ENCODE data around the gene PAQR5.

PAQR5 gene

DNA sequence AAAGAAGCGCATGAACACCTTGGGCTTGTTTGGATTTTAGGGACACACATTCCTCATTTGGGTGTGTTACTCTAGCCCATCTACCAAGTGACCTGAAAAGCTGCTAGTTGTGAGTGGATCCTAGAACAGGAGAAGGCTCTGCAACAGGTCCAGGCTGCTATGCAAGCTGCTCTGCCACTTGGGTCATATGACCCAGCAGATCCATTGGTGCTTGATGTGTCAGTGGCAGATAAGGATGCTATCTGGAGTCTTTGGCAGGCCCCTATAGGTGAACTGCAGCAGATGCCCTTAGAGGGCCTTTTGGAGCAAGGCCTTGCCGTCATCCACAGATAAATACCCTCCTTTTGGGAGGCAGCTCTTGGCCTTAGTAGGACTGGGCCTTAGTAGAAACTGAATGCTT, 53.2 kb downstream of the PAQR5 start:
- H3K36me3 ChIP-seq: no peaks in the 10 kb centered on the region
- H3K4me1 ChIP-seq: no peaks in the 10 kb centered on the region
- no peak overlapping the region for H3K4me3 ChIP-seq (ENCODE audit: low read depth, low read length)
- peak; percentile 16 for DNase-seq
- no peaks in the 10 kb centered on the region for H3K9me3 ChIP-seq
- no peak for TF ChIP-seq CTCF (IDR thresholded peaks at IDR 0.05; ENCODE audit: low read depth, low read length)
- H3K27me3 ChIP-seq: no peaks in the 10 kb centered on the region

- Histone ChIP-seq H3K27me3 (no peaks in the 10 kb centered on the region), H3K9me3 (no peaks in the 10 kb centered on the region), H3K4me1 (peaks cover 6% of the 10 kb centered on the region; the same call in 1 of the 2 replicates), H3K4me3 (ENCODE audit: low read depth, low read length) (no peak overlapping the region), H3K36me3 (no peaks in the 10 kb centered on the region)
- no peak for DNase-seq
- TF ChIP-seq CTCF (IDR thresholded peaks at IDR 0.05; ENCODE audit: low read depth, low read length): no peak
Observed at GRCh38 chr15:69357773-69358771, 59.4 kb downstream of the PAQR5 start.

DNA sequence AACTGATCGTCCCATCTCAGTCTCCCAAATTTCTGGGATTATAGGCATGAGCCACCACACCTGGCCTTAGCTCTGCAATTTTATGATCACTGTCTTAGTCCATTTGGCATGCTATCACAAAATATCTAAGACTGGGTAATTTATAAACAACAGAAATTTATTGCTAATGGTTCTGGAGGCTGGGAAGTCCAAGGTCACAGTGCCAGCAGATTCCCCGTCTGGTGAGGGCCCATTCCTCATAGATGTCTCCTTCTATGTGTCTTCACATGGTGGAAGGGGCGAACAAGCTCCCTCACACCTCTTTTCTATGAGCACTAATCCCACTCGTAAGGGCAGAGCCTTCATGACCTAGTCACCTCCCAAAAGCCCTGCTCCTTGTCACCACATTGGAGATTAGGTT, 60.1 kb downstream of the PAQR5 start:
- Histone ChIP-seq H3K36me3 (no peaks in the 10 kb centered on the region), H3K4me3 (ENCODE audit: low read depth, low read length) (no peak overlapping the region), H3K27me3 (no peaks in the 10 kb centered on the region), H3K9me3 (no peaks in the 10 kb centered on the region), H3K4me1 (peaks cover 6% of the 10 kb centered on the region; the same call in 1 of the 2 replicates)
- DNase-seq: no peak
- TF ChIP-seq CTCF (IDR thresholded peaks at IDR 0.05; ENCODE audit: low read depth, low read length): no peak

DNA sequence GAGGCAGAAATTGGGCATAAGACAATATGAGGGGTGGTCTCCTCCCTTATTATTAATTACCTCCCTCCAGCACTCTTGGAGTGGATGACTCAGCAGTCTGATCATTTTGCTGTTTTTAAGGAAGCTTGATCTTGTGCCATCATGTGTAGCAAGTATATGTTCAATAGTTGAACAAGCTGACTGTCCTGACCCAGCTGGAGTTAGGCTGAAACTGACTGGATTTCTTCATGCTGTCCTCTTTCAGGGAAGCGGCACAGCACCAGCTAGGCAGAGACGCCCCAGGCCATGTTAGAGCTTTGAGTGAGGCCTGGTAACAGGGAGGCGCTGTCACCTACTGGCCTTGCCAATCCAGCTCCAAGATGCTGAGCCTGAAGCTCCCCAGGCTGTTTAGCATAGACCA, 61.0 kb downstream of the PAQR5 start:
- no peak overlapping the region for H3K4me3 ChIP-seq (ENCODE audit: low read depth, low read length)
- no peaks in the 10 kb centered on the region for H3K27me3 ChIP-seq
- peaks cover 6% of the 10 kb centered on the region; the same call in 1 of the 2 replicates for H3K4me1 ChIP-seq
- peak; percentile 40 for DNase-seq
- no peaks in the 10 kb centered on the region for H3K9me3 ChIP-seq
- no peaks in the 10 kb centered on the region for H3K36me3 ChIP-seq
- peak; percentile 26 for TF ChIP-seq CTCF (IDR thresholded peaks at IDR 0.05; ENCODE audit: low read depth, low read length)

- no peaks in the 10 kb centered on the region for H3K27me3 ChIP-seq
- no peak overlapping the region for H3K4me3 ChIP-seq (ENCODE audit: low read depth, low read length)
- H3K36me3 ChIP-seq: no peaks in the 10 kb centered on the region
- no peaks in the 10 kb centered on the region for H3K9me3 ChIP-seq
- peaks cover 6% of the 10 kb centered on the region; the same call in 1 of the 2 replicates for H3K4me1 ChIP-seq
- DNase-seq: no peak
- TF ChIP-seq CTCF (IDR thresholded peaks at IDR 0.05; ENCODE audit: low read depth, low read length): no peak
Observed at GRCh38 chr15:69360642-69361041, 61.9 kb downstream of the PAQR5 start.

GRCh38 chr15:69367236-69367635, 68.5 kb downstream of the PAQR5 start:
- Histone ChIP-seq H3K27me3 (no peaks in the 10 kb centered on the region), H3K4me3 (ENCODE audit: low read depth, low read length) (no peak overlapping the region), H3K4me1 (no peaks in the 10 kb centered on the region), H3K36me3 (no peaks in the 10 kb centered on the region), H3K9me3 (no peaks in the 10 kb centered on the region)
- DNase-seq: no peak
- TF ChIP-seq CTCF (IDR thresholded peaks at IDR 0.05; ENCODE audit: low read depth, low read length): no peak
